Neutrophil (primary cell): ENCODE measurements around the gene POLN.

Source experiments
- H3K27ac ChIP-seq: fragments of 200-600 bp; sonication (generic); 2 replicates; pipeline ENCODE4 v1.5.1; 2016; ENCODE audit warnings: mild to moderate bottlenecking, moderate library complexity
- H3K27me3 ChIP-seq: fragments of 200-600 bp; sonication (generic); 2 replicates; pipeline ENCODE4 v1.6.0; 2016; ENCODE audit warnings: mild to moderate bottlenecking
- H3K36me3 ChIP-seq: fragments of 200-600 bp; sonication (generic); 2 replicates; pipeline ENCODE4 v1.5.1; 2017
- H3K4me1 ChIP-seq, 2 experiments: fragments of 200-600 bp in 1 of 2; sonication (generic) in 1 of 2; 1 replicate in 1 of 2; 2 replicates in 1 of 2; pipeline versions ENCODE4 v1.5.1 to v1.6.1; 2013 to 2016; ENCODE audit warnings: low read depth in 1 of 2, low read length in 1 of 2, mild to moderate bottlenecking in 1 of 2, moderate library complexity in 1 of 2; ENCODE audit not compliant: control insufficient read depth in 1 of 2, insufficient read depth in 1 of 2
- H3K4me3 ChIP-seq, 2 experiments: fragments of 200-600 bp in 1 of 2; sonication (generic) in 1 of 2; 1 replicate in 1 of 2; 2 replicates in 1 of 2; pipeline ENCODE4 v1.5.1; 2013 to 2016; ENCODE audit warnings: low read depth in 1 of 2, low read length in 1 of 2, mild to moderate bottlenecking in 1 of 2, moderate library complexity in 1 of 2
- H3K9me3 ChIP-seq: fragments of 200-600 bp; sonication (generic); 2 replicates; pipeline ENCODE4 v1.5.1; 2016
- TF ChIP-seq, protein P1 (sequence below): fragments of 200-600 bp; sonication (generic); IDR thresholded peaks from 2 replicates; pipeline ENCODE4 v1.5.1; 2016; ENCODE audit warnings: antibody characterized with exemption

The POLN gene

DNA sequence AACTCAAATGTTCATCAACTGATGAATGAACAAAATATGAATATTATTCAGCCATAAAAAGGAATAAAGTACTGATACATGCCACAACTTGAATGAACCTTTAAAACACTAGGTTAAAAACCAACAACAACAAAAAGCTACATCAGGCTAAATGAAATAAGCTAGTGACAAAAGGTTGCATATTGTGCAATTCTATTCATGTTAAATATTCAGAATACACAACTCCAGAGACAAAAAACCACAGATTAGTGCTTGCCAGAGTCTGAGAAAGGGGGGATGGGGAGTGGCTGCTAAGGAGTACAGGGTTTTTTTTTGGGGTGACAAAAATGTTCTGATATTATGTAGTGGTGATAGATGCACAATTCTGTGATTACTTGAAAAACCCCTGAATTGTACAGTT is 58.5 kb downstream of the POLN start:
- no peak overlapping the region for H3K4me3 ChIP-seq
- TF ChIP-seq, protein P1, sequence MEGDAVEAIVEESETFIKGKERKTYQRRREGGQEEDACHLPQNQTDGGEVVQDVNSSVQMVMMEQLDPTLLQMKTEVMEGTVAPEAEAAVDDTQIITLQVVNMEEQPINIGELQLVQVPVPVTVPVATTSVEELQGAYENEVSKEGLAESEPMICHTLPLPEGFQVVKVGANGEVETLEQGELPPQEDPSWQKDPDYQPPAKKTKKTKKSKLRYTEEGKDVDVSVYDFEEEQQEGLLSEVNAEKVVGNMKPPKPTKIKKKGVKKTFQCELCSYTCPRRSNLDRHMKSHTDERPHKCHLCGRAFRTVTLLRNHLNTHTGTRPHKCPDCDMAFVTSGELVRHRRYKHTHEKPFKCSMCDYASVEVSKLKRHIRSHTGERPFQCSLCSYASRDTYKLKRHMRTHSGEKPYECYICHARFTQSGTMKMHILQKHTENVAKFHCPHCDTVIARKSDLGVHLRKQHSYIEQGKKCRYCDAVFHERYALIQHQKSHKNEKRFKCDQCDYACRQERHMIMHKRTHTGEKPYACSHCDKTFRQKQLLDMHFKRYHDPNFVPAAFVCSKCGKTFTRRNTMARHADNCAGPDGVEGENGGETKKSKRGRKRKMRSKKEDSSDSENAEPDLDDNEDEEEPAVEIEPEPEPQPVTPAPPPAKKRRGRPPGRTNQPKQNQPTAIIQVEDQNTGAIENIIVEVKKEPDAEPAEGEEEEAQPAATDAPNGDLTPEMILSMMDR, result no peak
- H3K27me3 ChIP-seq, result no peaks in the 10 kb centered on the region
- H3K27ac ChIP-seq, result no peak overlapping the region
- no peaks in the 10 kb centered on the region for H3K36me3 ChIP-seq
- no peaks in the 10 kb centered on the region for H3K4me1 ChIP-seq
- no peaks in the 10 kb centered on the region for H3K9me3 ChIP-seq

DNA sequence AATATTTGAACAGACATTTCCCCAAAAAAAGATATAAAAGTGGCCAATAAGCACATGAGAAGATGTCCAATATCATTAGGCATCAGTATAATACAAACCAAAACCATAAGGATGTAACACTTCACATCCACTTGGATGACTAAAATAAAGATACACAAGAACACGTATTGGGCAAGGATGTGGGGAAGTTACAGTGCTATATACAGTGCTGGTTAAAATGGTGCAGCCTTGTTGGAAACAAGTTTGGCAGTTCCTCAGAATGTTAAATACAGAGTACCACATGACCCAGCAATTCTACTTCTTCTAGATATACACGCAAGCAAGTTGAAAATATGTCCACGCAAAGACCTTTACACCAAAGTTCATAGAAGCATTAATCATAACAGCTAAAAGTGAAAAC is 58.9 kb downstream of the POLN start:
- TF ChIP-seq, protein P1, result no peak
- Histone ChIP-seq H3K9me3 (no peaks in the 10 kb centered on the region), H3K4me1 (no peaks in the 10 kb centered on the region)

DNA sequence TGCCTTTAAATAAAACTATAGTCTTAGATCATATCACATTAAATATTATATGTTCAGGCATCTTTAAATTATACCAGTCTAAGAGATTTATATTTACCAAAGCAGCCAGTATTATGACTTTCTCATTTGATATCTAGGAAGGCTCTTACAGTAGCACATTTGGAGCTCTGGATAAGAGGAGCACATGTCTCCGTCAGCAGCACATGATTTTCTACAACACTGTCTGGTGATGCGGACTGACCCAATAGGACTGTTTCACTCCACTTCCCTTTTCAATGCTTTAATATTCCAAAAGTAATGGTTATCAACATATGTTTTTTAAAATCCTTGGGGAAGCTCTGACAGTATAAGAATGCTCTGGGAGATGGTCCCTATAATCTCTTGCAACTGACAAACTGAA is 61.5 kb downstream of the POLN start:
- Histone ChIP-seq H3K27ac (no peak overlapping the region), H3K9me3 (no peaks in the 10 kb centered on the region), H3K36me3 (no peaks in the 10 kb centered on the region), H3K4me3 (no peak overlapping the region), H3K4me1 (no peaks in the 10 kb centered on the region), H3K27me3 (no peaks in the 10 kb centered on the region)
- TF ChIP-seq, protein P1, result no peak

More for the DNA sequence above, 58.9 kb downstream of the POLN start:
- no peaks in the 10 kb centered on the region for H3K27me3 ChIP-seq
- H3K4me3 ChIP-seq, result no peak overlapping the region
- H3K27ac ChIP-seq, result no peak overlapping the region
- H3K36me3 ChIP-seq, result no peaks in the 10 kb centered on the region

DNA sequence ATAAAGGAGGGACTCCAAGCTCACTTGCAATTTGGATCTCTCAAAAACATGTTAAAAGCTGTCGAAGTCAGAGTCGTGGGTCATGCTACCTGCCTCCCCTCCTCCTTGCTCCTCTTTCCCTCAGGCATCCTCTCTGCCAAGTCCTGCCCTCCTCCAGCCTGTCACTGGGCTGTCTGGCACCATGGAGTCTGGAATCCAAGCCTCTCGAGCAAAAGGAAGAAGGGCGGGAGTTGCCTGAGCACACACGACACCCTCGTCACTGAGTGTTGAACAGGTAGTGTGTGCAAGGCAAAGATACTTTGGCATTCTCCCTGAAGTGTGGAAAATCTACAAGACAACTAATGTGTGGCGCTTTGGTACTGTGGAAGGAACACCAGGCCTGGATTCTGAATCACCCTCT is 62.2 kb downstream of the POLN start:
- Histone ChIP-seq H3K27ac (no peak overlapping the region), H3K9me3 (no peaks in the 10 kb centered on the region), H3K27me3 (no peaks in the 10 kb centered on the region), H3K36me3 (no peaks in the 10 kb centered on the region), H3K4me3 (no peak overlapping the region), H3K4me1 (no peaks in the 10 kb centered on the region)
- TF ChIP-seq, protein P1, result no peak

DNA sequence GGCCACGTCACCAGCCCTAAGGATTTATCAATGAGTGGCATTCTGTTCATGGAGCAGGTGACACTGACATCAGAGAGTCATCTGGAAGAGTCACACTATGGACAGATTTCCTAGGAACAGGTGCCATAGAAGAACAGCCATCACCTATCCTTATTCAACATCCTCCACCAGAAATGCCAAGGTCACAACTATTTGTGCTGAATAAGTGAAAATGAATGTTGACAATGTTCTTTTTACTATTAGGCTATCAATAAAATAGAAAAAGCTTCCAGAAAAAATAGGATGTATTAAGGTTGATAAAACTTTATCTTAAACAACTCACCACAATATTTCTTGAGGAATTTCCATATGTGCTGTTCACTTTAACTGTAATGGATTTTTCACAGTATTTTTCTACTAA is 62.9 kb downstream of the POLN start:
- TF ChIP-seq, protein P1, result no peak
- Histone ChIP-seq H3K27ac (no peak overlapping the region), H3K9me3 (no peaks in the 10 kb centered on the region), H3K4me3 (no peak overlapping the region), H3K4me1 (no peaks in the 10 kb centered on the region), H3K27me3 (no peaks in the 10 kb centered on the region), H3K36me3 (no peaks in the 10 kb centered on the region)
